Measurements from ENCODE around the gene PLAC1. TPM values are rescaled to one million over a fixed set of nuclear protein-coding genes. Genes with fewer than 3 reads are reported as not detected.

PLAC1 gene
- total and polyA plus RNA-seq, 2 of the 13 experiments (the other 11 are each of a cell fraction or from before 2014, with no cell fraction given) = 0.40 to 2.7 TPM

- TF ChIP-seq HMGXB3 (CRISPR knock-in tag; IDR thresholded peaks at IDR 0.05; ENCODE audit: borderline replicate concordance) (no peak), SMYD3 (CRISPR knock-in tag; IDR thresholded peaks at IDR 0.05) (no peak), ZNF629 (CRISPR knock-in tag; conservative IDR thresholded peaks at IDR 0.05) (no peak)
These were observed 19.1 kb upstream of the PLAC1 start (continued) for GRCh38 chrX:134677332-134677731.

- no peak overlapping the region for H3K4me3 ChIP-seq (replicated peaks in 1 of 3; ENCODE audit: insufficient read depth in 1 of 3, low read depth in 2 of 3, low read length in 3 of 3)
- H4K20me1 ChIP-seq (ENCODE audit: insufficient read depth, low read length) = no peaks in the 10 kb centered on the region
- no peaks in the 10 kb centered on the region for H3K27me3 ChIP-seq (ENCODE audit: control insufficient read depth in 1 of 2, insufficient read depth in 2 of 2, low read length in 2 of 2)
- WGBS (ENCODE audit: low lambda C conversion rate) = 0% methylated on average over 2 of the region's 2 CpGs
- H3K4me2 ChIP-seq (ENCODE audit: low read depth, low read length) = no peak overlapping the region
- in situ Hi-C loops (cut with HindIII; ENCODE audit: extremely low pct_ligation_motif_present, low pct_unique_long_range_greater_than_20kb) = no loop called here
- no peak overlapping the region for H3K9ac ChIP-seq (ENCODE audit: insufficient read depth, low read depth, low read length)
- no peak for FAIRE-seq
- no TSS peak for BruUV-seq (replicated peaks)
- no peak overlapping the region for H3K27ac ChIP-seq (ENCODE audit: extremely low read length, insufficient read depth, low read length)
- ATAC-seq = no peak
- ChIA-PET CTCF (ENCODE audit: low intra/inter-chr PET ratio, low total read pairs) (no interaction called here), POLR2A (no interaction called here)
- DNase-seq (ENCODE audit: low spot score) = no peak
- H3K4me1 ChIP-seq (ENCODE audit: insufficient read depth, low read length) = no peaks in the 10 kb centered on the region
- H3K36me3 ChIP-seq (replicated peaks in 1 of 2; ENCODE audit: control insufficient read depth in 1 of 2, insufficient read depth in 2 of 2, low read length in 2 of 2) = no peaks in the 10 kb centered on the region
- intact Hi-C loops (cut with micrococcal nuclease; ENCODE audit: unreplicated experiment) = no loop called here
- H2AFZ ChIP-seq (ENCODE audit: low read length) = no peak overlapping the region
- H3K9me3 ChIP-seq (ENCODE audit: low read length) = no peaks in the 10 kb centered on the region
- H3K79me2 ChIP-seq (ENCODE audit: insufficient read depth, low read length) = no peaks in the 10 kb centered on the region
- TF ChIP-seq ZBTB44 (CRISPR knock-in tag; IDR thresholded peaks at IDR 0.05) (no peak), GATAD2A (CRISPR knock-in tag; IDR thresholded peaks at IDR 0.05) (no peak), SCMH1 (CRISPR knock-in tag; IDR thresholded peaks at IDR 0.05; ENCODE audit: borderline replicate concordance) (no peak), NFE2 (CRISPR knock-in tag; IDR thresholded peaks at IDR 0.05) (no peak), TOE1 (CRISPR knock-in tag; IDR thresholded peaks at IDR 0.05) (no peak), ZNF564 (CRISPR knock-in tag; IDR thresholded peaks at IDR 0.05) (no peak), GRHL1 (CRISPR knock-in tag; conservative IDR thresholded peaks at IDR 0.05) (no peak), DMAP1 (CRISPR knock-in tag; IDR thresholded peaks at IDR 0.05) (no peak), MTF1 (CRISPR knock-in tag; IDR thresholded peaks at IDR 0.05) (no peak), ZNF782 (CRISPR knock-in tag; IDR thresholded peaks at IDR 0.05; ENCODE audit: borderline replicate concordance) (no peak), ZNF792 (CRISPR knock-in tag; IDR thresholded peaks at IDR 0.05) (no peak), ZBTB42 (CRISPR knock-in tag; IDR thresholded peaks at IDR 0.05) (no peak)
These were observed 18.2 kb upstream of the PLAC1 start for GRCh38 chrX:134676436-134676835.

All from HepG2 (cell line).